Prostate gland (tissue), 2 donors: ENCODE data around the gene CLDN20. TPM values are rescaled to one million over a fixed set of nuclear protein-coding genes. Genes with fewer than 3 reads are reported as not detected.

Experiments used
- DNase-seq: peaks from one replicate; pipeline ENCODE4 v3.0.0-alpha.2; 2019; ENCODE audit warnings: low spot score
- H3K27ac ChIP-seq, 2 donors: fragments of 200-600 bp; sonication (generic); 2 replicates each; pipeline ENCODE4 v1.5.1; 2017 to 2019
- H3K27me3 ChIP-seq: fragments of 200-600 bp; sonication (generic); replicated peaks from 2 replicates; pipeline ENCODE4 v1.5.1; 2019; ENCODE audit not compliant: insufficient read depth
- H3K36me3 ChIP-seq, 2 donors: fragments of 200-600 bp; sonication (generic); 1 replicate in 1 of 2; 2 replicates in 1 of 2; pipeline versions ENCODE4 v1.5.1 to v1.8.1; 2017 to 2019
- H3K4me1 ChIP-seq: fragments of 200-600 bp; sonication (generic); replicated peaks from 2 replicates; pipeline ENCODE4 v1.5.1; 2019
- H3K4me3 ChIP-seq, 2 donors: fragments of 200-600 bp; sonication (generic); 2 replicates each; pipeline ENCODE4 v1.5.1; 2017 to 2019
- H3K9me3 ChIP-seq: fragments of 200-600 bp; sonication (generic); 2 replicates; pipeline ENCODE4 v1.5.1; 2017
- CTCF ChIP-seq, 4 experiments: fragments of 200-600 bp in 2 of 4; fragments of 450-650 bp in 2 of 4; sonication (generic) in 2 of 4; IDR thresholded peaks; 1 replicate in 3 of 4; 2 replicates in 1 of 4; pipeline ENCODE4 v1.5.1; 2016 to 2019; ENCODE audit warnings: antibody characterized with exemption in 4 of 4, mild to moderate bottlenecking in 2 of 4, moderate library complexity in 2 of 4
- POLR2A ChIP-seq: fragments of 450-650 bp; IDR thresholded peaks from one replicate; pipeline ENCODE4 v1.6.1; 2016; ENCODE audit warnings: antibody characterized with exemption, mild to moderate bottlenecking
- POLR2AphosphoS5 ChIP-seq: sonication (generic); formaldehyde crosslinking; IDR thresholded peaks from one replicate; pipeline ENCODE4 v1.6.1; 2017; ENCODE audit warnings: antibody characterized with exemption
- WGBS: methylation state at CpG from one replicate; pipeline ENCODE4 v1.1.5; 2018; 5-methylcytosine and 5-hydroxymethylcytosine counted together
- intact Hi-C: fragments of 100-400 bp; cut with DNase I; formaldehyde crosslinking; loops from one replicate; pipeline ENCODE4 v1.14.2; 2022
- total RNA-seq, 2 donors: library from RNA; depleted of rRNA; stranded (reverse); fragments of >200 nt; gene quantifications; one replicate each; pipeline ENCODE4 v1.1.0, GENCODE V29; 2016

Gene CLDN20
- total RNA-seq, 2 donors from 2014 or later: not detected

DNA sequence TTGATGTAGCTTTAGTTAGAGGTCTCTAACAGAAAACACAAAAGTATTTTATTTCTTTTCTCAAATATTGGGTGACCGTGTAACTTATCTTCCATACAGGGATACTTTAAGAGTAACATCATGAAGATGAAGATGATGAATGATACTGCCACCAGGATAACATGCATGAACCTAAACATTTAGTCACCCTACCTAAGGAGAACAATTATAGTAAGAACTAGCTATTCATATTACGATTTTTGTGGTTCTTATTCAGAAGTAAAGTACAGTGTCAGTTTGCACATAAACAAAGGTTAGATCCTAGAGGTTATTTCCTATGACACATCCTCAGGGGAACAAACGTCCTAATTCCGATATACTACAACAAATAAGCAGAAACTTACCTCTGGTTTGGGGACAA, 21.0 kb downstream of the CLDN20 start:
- no peak for DNase-seq
- no peaks in the 10 kb centered on the region for H3K27me3 ChIP-seq
- H3K27ac ChIP-seq: no peak overlapping the region
- no peaks in the 10 kb centered on the region for H3K4me1 ChIP-seq
- whole genome bisulfite sequencing: 86% methylated on average over 4 of the region's 4 CpGs
- H3K4me3 ChIP-seq: no peak overlapping the region
- intact Hi-C loops: no loop called here
- no peaks in the 10 kb centered on the region for H3K9me3 ChIP-seq
- H3K36me3 ChIP-seq: no peaks in the 10 kb centered on the region
- TF ChIP-seq CTCF (IDR thresholded peaks at IDR 0.05) (no peak), POLR2AphosphoS5 (no peak), POLR2A (no peak)

- 55% methylated on average over 2 of the region's 2 CpGs for WGBS
- no peaks in the 10 kb centered on the region for H3K36me3 ChIP-seq
These were observed 23.9 kb downstream of the CLDN20 start for GRCh38 chr6:155287762-155288161.

DNA sequence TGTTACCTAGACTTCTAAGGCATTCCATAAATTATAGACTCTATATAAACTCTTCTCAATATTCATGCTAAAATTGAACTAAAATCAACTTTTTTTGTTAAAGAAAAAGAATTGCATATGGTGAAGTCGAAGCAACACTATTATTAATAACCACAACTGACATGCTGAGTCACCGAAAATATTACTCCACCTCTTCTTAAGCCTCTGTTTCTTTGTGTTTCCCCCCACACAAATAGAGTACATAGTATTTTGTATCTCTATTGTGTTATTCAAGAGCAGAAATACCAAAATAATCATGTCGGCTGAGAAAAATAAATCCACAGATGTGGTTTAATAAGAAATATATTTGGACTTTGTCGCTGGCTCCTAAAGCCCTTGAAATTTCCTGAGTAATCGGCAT, 26.7 kb downstream of the CLDN20 start:
- Histone ChIP-seq H3K4me1 (no peaks in the 10 kb centered on the region), H3K27ac (no peak overlapping the region), H3K4me3 (no peak overlapping the region), H3K27me3 (no peaks in the 10 kb centered on the region), H3K36me3 (no peaks in the 10 kb centered on the region), H3K9me3 (no peaks in the 10 kb centered on the region)
- WGBS: 97% methylated on average over 5 of the region's 5 CpGs
- TF ChIP-seq CTCF (IDR thresholded peaks at IDR 0.05): no peak
- TF ChIP-seq POLR2AphosphoS5: no peak
- no peak for TF ChIP-seq POLR2A
- intact Hi-C loops: no loop called here
- no peak for DNase-seq

More at GRCh38 chr6:155287762-155288161, 23.9 kb downstream of the CLDN20 start:
- intact Hi-C loops: no loop called here
- Histone ChIP-seq H3K4me3 (no peak overlapping the region), H3K9me3 (no peaks in the 10 kb centered on the region), H3K27ac (no peak overlapping the region), H3K4me1 (no peaks in the 10 kb centered on the region), H3K27me3 (no peaks in the 10 kb centered on the region)
- TF ChIP-seq POLR2A: no peak
- no peak for TF ChIP-seq POLR2AphosphoS5
- TF ChIP-seq CTCF (IDR thresholded peaks at IDR 0.05): no peak
- no peak for DNase-seq

- Histone ChIP-seq H3K27ac (no peak overlapping the region), H3K36me3 (no peaks in the 10 kb centered on the region), H3K27me3 (no peaks in the 10 kb centered on the region), H3K9me3 (no peaks in the 10 kb centered on the region), H3K4me3 (no peak overlapping the region), H3K4me1 (no peaks in the 10 kb centered on the region)
- 42% methylated on average over 3 of the region's 3 CpGs for WGBS
- TF ChIP-seq POLR2AphosphoS5 (no peak), POLR2A (no peak)
- intact Hi-C loops: no loop called here
- no peak for DNase-seq
These were observed 27.5 kb downstream of the CLDN20 start for GRCh38 chr6:155291291-155291690.

GRCh38 chr6:155292711-155293110, 28.9 kb downstream of the CLDN20 start:
- H3K27me3 ChIP-seq: no peaks in the 10 kb centered on the region
- H3K4me1 ChIP-seq: no peaks in the 10 kb centered on the region
- DNase-seq: no peak
- H3K36me3 ChIP-seq: no peaks in the 10 kb centered on the region
- H3K27ac ChIP-seq: no peak overlapping the region
- H3K4me3 ChIP-seq: no peak overlapping the region
- no peak for TF ChIP-seq POLR2A
- TF ChIP-seq POLR2AphosphoS5: no peak
- TF ChIP-seq CTCF (IDR thresholded peaks at IDR 0.05): no peak
- H3K9me3 ChIP-seq: no peaks in the 10 kb centered on the region
- intact Hi-C loops: no loop called here
- 73% methylated on average over 5 of the region's 5 CpGs for WGBS
